Stimulated activated CD4-positive, alpha-beta T cell treated with anti-CD3 and anti-CD28 coated beads, Interleukin-2, amount 100 ng/mL, for 4 hours (primary cell): Measurements from ENCODE around the gene IQSEC2.

Source experiments
- DNase-seq: peaks from one replicate; pipeline ENCODE4 v3.0.0-alpha.2; 2020; ENCODE audit warnings: low read depth

IQSEC2 gene

GRCh38 chrX:53268173-53268572 is 13.2 kb downstream of the IQSEC2 start:
- DNase-seq = no peak

- no peak for DNase-seq
Observed at GRCh38 chrX:53266914-53267313, 14.5 kb downstream of the IQSEC2 start.

GRCh38 chrX:53265771-53266574 is 15.4 kb downstream of the IQSEC2 start:
- DNase-seq = no peak

GRCh38 chrX:53263597-53264094 is 17.7 kb downstream of the IQSEC2 start:
- DNase-seq = peak; percentile 19

- no peak for DNase-seq
Observed at GRCh38 chrX:53262918-53263394, 18.4 kb downstream of the IQSEC2 start.

- no peak for DNase-seq
Observed at GRCh38 chrX:53262189-53262917, 19.0 kb downstream of the IQSEC2 start.

- no peak for DNase-seq
Observed at GRCh38 chrX:53261355-53261972, 19.9 kb downstream of the IQSEC2 start.

GRCh38 chrX:53260836-53261235 is 20.5 kb downstream of the IQSEC2 start:
- no peak for DNase-seq

- DNase-seq = no peak
Observed at GRCh38 chrX:53257670-53258423, 23.5 kb downstream of the IQSEC2 start.

GRCh38 chrX:53257166-53257565 is 24.2 kb downstream of the IQSEC2 start:
- no peak for DNase-seq

- DNase-seq = no peak
Observed at GRCh38 chrX:53256446-53257041, 24.8 kb downstream of the IQSEC2 start.

GRCh38 chrX:53255738-53256191 is 25.6 kb downstream of the IQSEC2 start:
- no peak for DNase-seq

GRCh38 chrX:53254570-53255461 is 26.6 kb downstream of the IQSEC2 start:
- no peak for DNase-seq

GRCh38 chrX:53253293-53254020 is 27.9 kb downstream of the IQSEC2 start:
- DNase-seq = no peak

GRCh38 chrX:53251307-53251706 is 30.1 kb downstream of the IQSEC2 start:
- DNase-seq = no peak

- no peak for DNase-seq
Observed at GRCh38 chrX:53250556-53250955, 30.8 kb downstream of the IQSEC2 start.

GRCh38 chrX:53249408-53250042 is 31.9 kb downstream of the IQSEC2 start:
- DNase-seq = no peak

- DNase-seq = no peak
Observed at GRCh38 chrX:53247928-53248327, 33.5 kb downstream of the IQSEC2 start.

- no peak for DNase-seq
Observed at GRCh38 chrX:53246231-53246630, 35.2 kb downstream of the IQSEC2 start.
